NCI-H345 (cell line): ENCODE results near the gene DENND2D.

Experiments used
- DNase-seq: peaks from one replicate; lab custom pipeline; 2025; lab: John Stamatoyannopoulos, UW

Gene DENND2D

DNA sequence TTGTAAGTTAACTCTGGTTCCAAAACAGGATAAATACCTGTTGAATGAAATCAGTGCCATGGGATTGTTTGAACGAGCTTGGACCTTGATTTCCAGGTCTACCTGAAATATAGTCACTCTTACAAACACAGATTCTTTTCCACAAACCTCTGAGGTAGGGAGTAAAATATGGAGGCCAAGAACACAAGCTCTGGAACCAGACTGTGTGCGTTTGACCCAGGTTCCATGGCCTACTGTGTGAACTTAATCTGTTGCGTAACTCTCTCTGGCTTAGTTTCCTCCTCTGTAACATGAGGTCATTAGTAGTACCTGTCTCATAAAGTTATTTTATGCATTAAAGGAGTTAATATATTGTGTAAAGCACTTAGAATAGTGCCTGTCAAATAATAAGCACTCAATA lies 25.1 kb downstream of the DENND2D start:
- DNase-seq = no peak

DNA sequence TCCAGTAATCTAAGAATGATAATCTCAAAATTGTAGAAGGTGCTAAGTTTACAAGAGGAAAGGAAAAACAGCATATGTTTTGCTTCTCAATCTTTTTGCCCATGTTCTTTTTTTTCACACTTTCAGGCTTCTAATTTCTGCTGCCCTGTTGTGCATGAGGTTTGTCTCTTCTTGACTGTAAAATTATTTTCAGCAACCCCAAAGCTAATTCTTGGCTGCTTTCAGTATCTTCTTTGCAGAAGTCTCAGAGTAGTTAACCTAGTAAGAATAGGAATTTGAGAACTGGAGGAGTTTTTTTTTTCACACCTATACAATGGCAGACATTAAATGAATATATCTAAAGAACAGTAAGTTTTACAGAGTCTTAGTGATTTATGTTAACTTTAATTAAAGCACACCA lies 26.4 kb downstream of the DENND2D start:
- DNase-seq = no peak

GRCh38 chr1:111172463-111172862 lies 28.0 kb downstream of the DENND2D start:
- no peak for DNase-seq

GRCh38 chr1:111164151-111164550 lies 36.3 kb downstream of the DENND2D start:
- no peak for DNase-seq

DNA sequence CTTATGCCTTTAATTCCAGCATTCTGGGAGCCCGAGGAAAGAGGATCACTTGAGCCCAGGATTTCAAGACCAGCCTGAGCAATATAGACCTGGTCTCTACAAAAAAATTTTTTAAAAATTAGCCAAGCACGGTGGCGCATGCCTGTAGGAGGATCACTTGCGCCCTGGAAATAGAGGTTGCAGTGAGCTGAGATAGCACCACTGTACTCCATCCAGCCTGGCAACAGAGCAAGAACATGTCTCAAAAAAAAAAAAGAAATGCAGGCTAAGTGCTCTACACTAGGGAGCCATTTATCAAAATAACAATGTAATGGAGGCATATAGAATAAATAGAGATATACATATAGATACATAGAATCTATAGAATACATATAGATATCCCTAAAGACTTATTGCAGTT lies 37.1 kb downstream of the DENND2D start:
- no peak for DNase-seq

GRCh38 chr1:111162488-111162880 lies 38.0 kb downstream of the DENND2D start:
- no peak for DNase-seq

DNA sequence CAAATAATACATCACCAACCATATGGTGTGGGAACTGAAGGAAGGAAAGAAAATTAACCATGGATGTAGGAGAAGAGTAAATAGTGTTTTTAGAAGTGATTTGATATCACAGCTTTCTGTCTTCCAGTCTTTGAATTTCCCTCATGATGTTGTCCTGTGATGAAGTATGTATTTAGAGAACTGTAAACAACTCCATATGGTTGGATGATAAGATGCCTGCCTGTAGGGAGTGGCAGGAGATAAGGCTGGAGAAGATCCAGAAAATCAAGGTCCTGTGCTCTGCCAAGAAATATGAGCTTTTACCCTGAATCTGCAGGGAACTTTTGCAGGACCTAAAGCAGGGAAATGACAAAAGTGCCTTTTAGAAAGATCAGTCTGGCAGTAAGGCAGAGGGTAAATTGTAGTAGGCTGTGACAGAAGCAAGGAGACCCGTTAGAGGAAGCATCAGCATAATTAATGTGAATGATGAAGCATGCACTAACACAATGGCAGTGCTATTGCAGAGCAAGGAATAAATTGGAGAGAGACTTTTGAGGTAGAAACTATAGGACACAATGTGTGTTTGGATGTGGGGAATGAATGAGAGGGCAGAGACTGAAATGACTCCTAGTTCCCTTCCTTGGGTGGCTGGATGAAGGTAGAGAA lies 38.5 kb downstream of the DENND2D start:
- DNase-seq = peak; percentile 7

GRCh38 chr1:111157431-111157830 lies 43.0 kb downstream of the DENND2D start:
- DNase-seq = no peak

GRCh38 chr1:111154021-111154999 lies 46.1 kb downstream of the DENND2D start:
- no peak for DNase-seq

DNA sequence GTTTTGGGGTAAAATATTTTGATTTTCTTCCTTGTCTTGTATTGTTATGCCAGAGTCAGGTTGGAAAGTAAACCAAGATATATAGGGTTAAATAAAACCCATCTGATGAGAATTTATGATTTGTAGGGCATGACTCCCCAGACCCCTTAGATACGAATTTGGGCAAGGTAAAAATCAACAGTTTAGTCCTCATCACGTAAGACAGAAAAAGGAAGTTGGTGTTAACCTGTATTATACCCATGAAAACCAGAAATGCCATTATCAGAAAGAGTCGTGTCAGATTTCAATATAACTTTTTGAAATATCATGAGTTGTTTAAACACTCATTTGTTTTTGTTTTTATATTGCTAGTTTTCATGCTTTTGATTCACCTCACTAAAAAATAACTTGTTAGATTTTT lies 48.6 kb downstream of the DENND2D start:
- DNase-seq = no peak

DNA sequence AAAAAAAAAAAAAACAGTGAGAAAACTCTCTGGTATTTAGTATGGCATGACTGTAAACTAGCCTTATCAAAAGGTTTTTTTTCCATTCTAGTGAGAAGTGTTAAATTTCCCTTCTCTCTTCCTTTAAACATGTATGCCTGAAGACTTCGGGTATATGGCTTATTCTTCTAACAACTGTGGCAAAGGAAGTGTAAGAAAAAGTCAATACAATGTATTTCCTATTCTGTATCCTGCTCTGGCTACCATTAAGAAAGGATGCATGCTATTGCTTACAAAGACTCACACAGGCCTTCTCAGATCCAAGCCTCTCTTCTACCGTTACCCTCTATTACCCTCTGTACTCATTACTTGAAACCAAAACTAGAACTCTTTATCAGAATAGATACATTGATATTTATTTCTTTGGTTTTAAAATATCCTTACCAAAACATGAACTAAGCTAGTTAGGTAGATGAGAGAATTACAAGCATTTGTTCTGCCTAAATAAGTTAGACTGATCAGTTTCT lies 52.0 kb downstream of the DENND2D start:
- no peak for DNase-seq

GRCh38 chr1:111147948-111148347 lies 52.5 kb downstream of the DENND2D start:
- no peak for DNase-seq

DNA sequence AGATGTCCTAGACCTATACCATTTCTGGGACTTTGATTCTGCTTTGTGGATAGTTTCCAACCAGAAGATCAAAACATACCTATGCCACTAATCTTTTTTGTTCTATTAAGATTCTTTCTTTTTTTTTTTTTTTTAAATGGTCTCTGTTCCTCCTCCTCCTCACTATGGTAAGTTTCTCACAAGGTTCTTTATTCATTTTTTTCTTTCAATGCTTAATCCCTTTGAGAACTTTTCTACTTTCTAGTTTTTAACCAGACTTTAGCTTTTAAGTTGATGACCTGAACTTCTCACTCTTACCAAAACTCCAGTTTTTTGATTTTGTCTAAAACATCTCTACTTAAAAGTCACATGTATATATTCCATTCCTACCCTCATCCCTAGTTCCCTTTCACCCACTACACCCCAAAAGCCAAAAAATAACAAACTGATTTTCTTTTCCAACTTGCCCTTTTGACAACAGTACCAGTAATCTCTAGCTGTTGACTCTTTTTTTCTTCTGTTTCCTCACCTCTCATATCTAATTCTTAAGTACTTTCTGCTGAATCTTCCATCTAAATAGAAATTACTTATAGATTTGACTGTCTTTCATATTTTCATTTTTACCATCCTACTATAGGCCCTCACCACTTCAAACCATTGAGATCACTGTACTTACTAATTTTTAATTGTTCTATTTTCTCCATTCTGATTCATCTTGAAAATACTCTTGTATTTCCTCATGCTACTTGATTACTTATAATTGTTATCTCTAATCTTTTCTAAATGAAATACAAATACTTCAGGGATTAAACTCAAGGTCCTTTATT lies 54.3 kb downstream of the DENND2D start:
- no peak for DNase-seq

GRCh38 chr1:111145542-111145941 lies 54.9 kb downstream of the DENND2D start:
- DNase-seq = no peak

- DNase-seq = no peak
These were observed 58.0 kb downstream of the DENND2D start for GRCh38 chr1:111142356-111142975.

GRCh38 chr1:111141245-111142220 lies 58.9 kb downstream of the DENND2D start:
- DNase-seq = peak; percentile 1

- DNase-seq = no peak
These were observed 59.8 kb downstream of the DENND2D start for GRCh38 chr1:111140680-111140967.

- peak; percentile 96 for DNase-seq
These were observed 60.3 kb downstream of the DENND2D start, which contains the start of the genes CEPT1 and DRAM2 for GRCh38 chr1:111139956-111140679. CEPT1 (plus strand) TSS chr1:111140223; CDS start chr1:111147715, 7,492 bp downstream. DRAM2 (minus strand) TSS chr1:111140093; CDS start chr1:111131554, 8,539 bp downstream.

- peak; percentile 80 for DNase-seq
These were observed 61.0 kb downstream of the DENND2D start for GRCh38 chr1:111139324-111139955.
